GM23338 (cell line): ENCODE data around the gene CASP10. TPM values are rescaled to one million over a fixed set of nuclear protein-coding genes. Genes with fewer than 3 reads are reported as not detected.

Experiments
- ATAC-seq: fragments of 200-7000 bp; cut with Tn5 transposase; 3 replicates; pipeline ENCODE4 v1.9.1; 2020
- DNase-seq: peaks from one replicate; pipeline ENCODE4 v3.0.0-alpha.2; 2015; ENCODE audit warnings: low spot score
- H2AFZ ChIP-seq: fragments of 200-600 bp; sonication (generic); 2 replicates; pipeline ENCODE4 v1.8.0; 2016; ENCODE audit warnings: antibody characterized with exemption, mild to moderate bottlenecking, moderate library complexity
- H3F3A ChIP-seq: fragments of 200-600 bp; sonication (generic); replicated peaks from 2 replicates; pipeline ENCODE4 v1.8.0; 2017; ENCODE audit warnings: antibody characterized with exemption, mixed run types, low read depth
- H3K27ac ChIP-seq: fragments of 200-600 bp; sonication (generic); 2 replicates; pipeline ENCODE4 v1.6.1; 2016; ENCODE audit warnings: low read depth
- H3K27me3 ChIP-seq: fragments of 200-600 bp; sonication (generic); 2 replicates; pipeline ENCODE4 v1.8.0; 2016; ENCODE audit warnings: mild to moderate bottlenecking, mixed run types, moderate library complexity; ENCODE audit not compliant: insufficient read depth
- H3K36me3 ChIP-seq: fragments of 200-600 bp; sonication (generic); 2 replicates; pipeline ENCODE4 v1.8.0; 2016; ENCODE audit warnings: mild to moderate bottlenecking; ENCODE audit not compliant: insufficient read depth
- H3K4me1 ChIP-seq: fragments of 200-600 bp; sonication (generic); 2 replicates; pipeline ENCODE4 v1.8.0; 2016; ENCODE audit warnings: mild to moderate bottlenecking, moderate library complexity; ENCODE audit not compliant: insufficient read depth
- H3K4me2 ChIP-seq: fragments of 200-600 bp; sonication (generic); 2 replicates; pipeline ENCODE4 v1.7.1; 2017; ENCODE audit warnings: mixed run types
- H3K4me3 ChIP-seq: fragments of 200-600 bp; sonication (generic); 2 replicates; pipeline ENCODE4 v1.6.1; 2016; ENCODE audit warnings: mixed run types
- H3K79me2 ChIP-seq: fragments of 200-600 bp; sonication (generic); replicated peaks from 2 replicates; pipeline ENCODE4 v1.8.0; 2017; ENCODE audit warnings: mild to moderate bottlenecking; ENCODE audit not compliant: insufficient read depth
- H3K9me2 ChIP-seq: fragments of 200-600 bp; sonication (generic); 2 replicates; pipeline ENCODE4 v1.8.0; 2017; ENCODE audit not compliant: insufficient read depth
- H4K20me1 ChIP-seq: fragments of 200-600 bp; sonication (generic); replicated peaks from 2 replicates; pipeline ENCODE4 v1.8.0; 2017; ENCODE audit warnings: mild to moderate bottlenecking; ENCODE audit not compliant: insufficient read depth
- H3K27ac Mint-ChIP-seq: 2 replicates; pipeline ENCODE4 v1.8.0; 2020; ENCODE audit warnings: inconsistent platforms, mild to moderate bottlenecking, moderate library complexity, mixed read lengths
- H3K27me3 Mint-ChIP-seq: 3 replicates; pipeline ENCODE4 v1.8.0; 2022; ENCODE audit warnings: low read depth, mild to moderate bottlenecking, moderate library complexity, mixed read lengths, inconsistent platforms; ENCODE audit not compliant: insufficient read depth, poor library complexity
- H3K36me3 Mint-ChIP-seq: 3 replicates; pipeline ENCODE4 v1.8.0; 2021; ENCODE audit warnings: low read depth, mild to moderate bottlenecking, inconsistent platforms, moderate library complexity, mixed read lengths
- H3K4me1 Mint-ChIP-seq: 3 replicates; pipeline ENCODE4 v1.8.0; 2020; ENCODE audit warnings: mild to moderate bottlenecking, inconsistent platforms, mixed read lengths
- H3K4me3 Mint-ChIP-seq: 3 replicates; pipeline ENCODE4 v1.8.0; 2021; ENCODE audit warnings: moderate library complexity, mild to moderate bottlenecking, inconsistent platforms, mixed read lengths
- H3K9me3 Mint-ChIP-seq: 3 replicates; pipeline ENCODE4 v1.8.0; 2020; ENCODE audit warnings: moderate library complexity, mild to moderate bottlenecking, inconsistent platforms, mixed read lengths
- CREB1 ChIP-seq: fragments of 250-450 bp; sonication (Bioruptor Pico); IDR thresholded peaks from 2 replicates; pipeline ENCODE4 v1.5.0; 2020; ENCODE audit warnings: low read depth, mild to moderate bottlenecking, moderate library complexity
- CTCF ChIP-seq, 2 experiments: fragments of 200-600 bp in 1 of 2; sonication (generic) in 1 of 2; conservative IDR thresholded peaks; 2 replicates each; pipeline versions ENCODE4 v1.5.1 to v1.6.1; 2016 to 2017; ENCODE audit warnings: antibody characterized with exemption in 2 of 2, low read depth in 2 of 2, mild to moderate bottlenecking in 2 of 2, moderate library complexity in 1 of 2
- ETS1 ChIP-seq: IDR thresholded peaks from 2 replicates; pipeline ENCODE4 v1.6.1; 2016; ENCODE audit warnings: antibody characterized with exemption
- EZH2 ChIP-seq: fragments of 200-600 bp; sonication (generic); IDR thresholded peaks from one replicate; pipeline ENCODE4 v1.8.0; 2017; ENCODE audit warnings: antibody characterized with exemption, mild to moderate bottlenecking, low read depth; ENCODE audit not compliant: unreplicated experiment
- EZH2phosphoT487 ChIP-seq: fragments of 200-600 bp; sonication (generic); IDR thresholded peaks from one replicate; pipeline ENCODE4 v1.8.1; 2018; ENCODE audit warnings: antibody characterized with exemption; ENCODE audit not compliant: unreplicated experiment
- NANOG ChIP-seq: IDR thresholded peaks from 2 replicates; pipeline ENCODE4 v1.6.1; 2016; ENCODE audit warnings: antibody characterized with exemption, borderline replicate concordance
- POLR2AphosphoS5 ChIP-seq: IDR thresholded peaks from 2 replicates; pipeline ENCODE4 v1.6.1; 2016; ENCODE audit warnings: antibody characterized with exemption, low read depth
- STAT1 ChIP-seq: IDR thresholded peaks from one replicate; pipeline ENCODE4 v1.6.1; 2016; ENCODE audit warnings: antibody characterized with exemption; ENCODE audit not compliant: unreplicated experiment
- ZNF331 ChIP-seq: fragments of 250-450 bp; sonication (Bioruptor Pico); IDR thresholded peaks from 2 replicates; pipeline ENCODE4 v1.5.0; 2020; ENCODE audit warnings: low read depth, mild to moderate bottlenecking, moderate library complexity
- ZNF462 ChIP-seq: fragments of 250-450 bp; sonication (Bioruptor Pico); IDR thresholded peaks from 2 replicates; pipeline ENCODE4 v1.5.0; 2020; ENCODE audit warnings: mild to moderate bottlenecking, moderate library complexity
- polyA plus RNA-seq: library from polyadenylated mRNA; unstranded; fragments of >200 nt; fragmentation: Nextera tagmentation; extraction: Ambion mirVana; gene quantifications from 2 replicates; pipeline ENCODE4 v1.2.1, GENCODE V29; 2016
- total RNA-seq: library from RNA; depleted of rRNA; stranded (reverse); fragments of >200 nt; shearing (Covaris generic); gene quantifications from 2 replicates; pipeline ENCODE4 v1.2.3, GENCODE V29; 2014
- TF ChIP-seq, protein P1 (sequence below): IDR thresholded peaks from one replicate; pipeline ENCODE4 v1.6.1; 2018; ENCODE audit warnings: antibody characterized with exemption; ENCODE audit not compliant: unreplicated experiment

The CASP10 gene
- total and polyA plus RNA-seq, 2 experiments from 2014 or later: 1.9 to 3.5 TPM

- Histone ChIP-seq H3K27me3 (no peaks in the 10 kb centered on the region), H3K4me3 (no peak overlapping the region), H3F3A (no peaks in the 10 kb centered on the region), H2AFZ (no peak overlapping the region), H3K4me1 (no peaks in the 10 kb centered on the region), H4K20me1 (no peaks in the 10 kb centered on the region), H3K27ac (no peak overlapping the region), H3K36me3 (no peaks in the 10 kb centered on the region), H3K79me2 (no peaks in the 10 kb centered on the region), H3K4me2 (no peak overlapping the region), H3K9me2 (no peaks in the 10 kb centered on the region)
- Mint-ChIP-seq H3K27me3 (peaks cover 4% of the 10 kb centered on the region), H3K4me1 (no peaks in the 10 kb centered on the region), H3K9me3 (no peaks in the 10 kb centered on the region; the same call in 2 of the 3 replicates), H3K27ac (no peak overlapping the region), H3K36me3 (no peaks in the 10 kb centered on the region), H3K4me3 (no peak overlapping the region)
- ATAC-seq (no peak), DNase-seq (no peak)
- TF ChIP-seq CREB1 (no peak), ZNF331 (CRISPR knock-in tag) (no peak), NANOG (no peak), EZH2phosphoT487 (no peak), STAT1 (no peak), POLR2AphosphoS5 (no peak), ZNF462 (CRISPR knock-in tag) (no peak), CTCF (conservative IDR thresholded peaks at IDR 0.05; ENCODE audit: low read depth in 2 of 2) (no peak), ETS1 (no peak), EZH2 (no peak)
- TF ChIP-seq, protein P1, sequence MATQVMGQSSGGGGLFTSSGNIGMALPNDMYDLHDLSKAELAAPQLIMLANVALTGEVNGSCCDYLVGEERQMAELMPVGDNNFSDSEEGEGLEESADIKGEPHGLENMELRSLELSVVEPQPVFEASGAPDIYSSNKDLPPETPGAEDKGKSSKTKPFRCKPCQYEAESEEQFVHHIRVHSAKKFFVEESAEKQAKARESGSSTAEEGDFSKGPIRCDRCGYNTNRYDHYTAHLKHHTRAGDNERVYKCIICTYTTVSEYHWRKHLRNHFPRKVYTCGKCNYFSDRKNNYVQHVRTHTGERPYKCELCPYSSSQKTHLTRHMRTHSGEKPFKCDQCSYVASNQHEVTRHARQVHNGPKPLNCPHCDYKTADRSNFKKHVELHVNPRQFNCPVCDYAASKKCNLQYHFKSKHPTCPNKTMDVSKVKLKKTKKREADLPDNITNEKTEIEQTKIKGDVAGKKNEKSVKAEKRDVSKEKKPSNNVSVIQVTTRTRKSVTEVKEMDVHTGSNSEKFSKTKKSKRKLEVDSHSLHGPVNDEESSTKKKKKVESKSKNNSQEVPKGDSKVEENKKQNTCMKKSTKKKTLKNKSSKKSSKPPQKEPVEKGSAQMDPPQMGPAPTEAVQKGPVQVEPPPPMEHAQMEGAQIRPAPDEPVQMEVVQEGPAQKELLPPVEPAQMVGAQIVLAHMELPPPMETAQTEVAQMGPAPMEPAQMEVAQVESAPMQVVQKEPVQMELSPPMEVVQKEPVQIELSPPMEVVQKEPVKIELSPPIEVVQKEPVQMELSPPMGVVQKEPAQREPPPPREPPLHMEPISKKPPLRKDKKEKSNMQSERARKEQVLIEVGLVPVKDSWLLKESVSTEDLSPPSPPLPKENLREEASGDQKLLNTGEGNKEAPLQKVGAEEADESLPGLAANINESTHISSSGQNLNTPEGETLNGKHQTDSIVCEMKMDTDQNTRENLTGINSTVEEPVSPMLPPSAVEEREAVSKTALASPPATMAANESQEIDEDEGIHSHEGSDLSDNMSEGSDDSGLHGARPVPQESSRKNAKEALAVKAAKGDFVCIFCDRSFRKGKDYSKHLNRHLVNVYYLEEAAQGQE: no peak
These were observed 87.5 kb downstream of the CASP10 start for GRCh38 chr2:201270293-201271001.
